ENCODE measurements around the gene HIPK3. TPM values are rescaled to one million over a fixed set of nuclear protein-coding genes. Genes with fewer than 3 reads are reported as not detected.

HIPK3 gene
- total and polyA plus RNA-seq, 2 donors (not counting 3 experiments of a cell fraction or from before 2014, with no cell fraction given) = 13.3 to 36.1 TPM

DNA sequence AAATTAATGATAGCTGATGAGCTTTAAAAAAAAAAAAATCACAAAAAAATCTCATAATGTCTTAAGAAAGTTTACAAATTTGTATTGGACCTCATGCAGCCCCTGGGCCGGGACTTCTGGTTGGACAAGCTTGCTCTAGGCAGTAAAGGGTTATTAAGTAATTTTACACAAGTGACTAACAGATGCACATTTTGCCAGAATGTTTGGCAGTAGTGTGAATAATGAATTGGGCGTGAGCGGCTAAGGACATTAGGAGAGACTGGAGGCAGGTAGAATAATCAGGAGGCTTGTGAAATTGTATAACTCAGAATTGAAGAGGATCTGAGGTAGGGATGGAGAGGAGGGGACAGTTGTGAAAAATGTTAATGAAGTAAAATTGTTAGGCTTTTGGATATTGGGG lies 77.4 kb downstream of the HIPK3 start:
- no peak overlapping the region for H3K4me3 ChIP-seq (replicated peaks in 1 of 3; ENCODE audit: insufficient read depth in 1 of 3, low read depth in 1 of 3, low read length in 3 of 3)
- DNase-seq (ENCODE audit: low read depth, low spot score) = no peak
- no peak overlapping the region for H3K27ac ChIP-seq (ENCODE audit: insufficient read depth, low read depth, low read length)
- no peaks in the 10 kb centered on the region for H3K9me1 ChIP-seq (replicated peaks; ENCODE audit: control insufficient read depth, extremely low read depth, insufficient read depth, low read length)
- dilution Hi-C loops (cut with MboI; ENCODE audit: extremely low pct_ligation_motif_present, low sequenced_read_pairs) = no loop called here
- CTCF ChIA-PET = no interaction called here
- H4K20me1 ChIP-seq (replicated peaks; ENCODE audit: control insufficient read depth, extremely low read depth, insufficient read depth, low read length) = no peaks in the 10 kb centered on the region
- TF ChIP-seq POLR2A (IDR thresholded peaks at IDR 0.05; ENCODE audit: low read depth, low read length) (no peak), MYC (IDR thresholded peaks at IDR 0.05; ENCODE audit: low read depth, low read length) (no peak), JUN (IDR thresholded peaks at IDR 0.05; ENCODE audit: borderline replicate concordance, insufficient read depth, insufficient read length, low read depth) (no peak), EZH2 (IDR thresholded peaks at IDR 0.05; ENCODE audit: borderline replicate concordance, low read depth, low read length, severe bottlenecking) (no peak), POLR2AphosphoS5 (IDR thresholded peaks at IDR 0.05; ENCODE audit: insufficient read depth, low read depth, low read length) (no peak), GATA2 (IDR thresholded peaks at IDR 0.05; ENCODE audit: insufficient read depth, insufficient read length, low read depth, low read length) (no peak)
- no peak overlapping the region for H3K9ac ChIP-seq (replicated peaks; ENCODE audit: extremely low read depth, insufficient read depth, low read length)
- intact Hi-C loops (cut with micrococcal nuclease) = no loop called here
- no TSS peak for BruUV-seq (replicated peaks)
- no peak for FAIRE-seq
- H3K4me1 ChIP-seq (ENCODE audit: control insufficient read depth, extremely low read depth, insufficient read depth, low read length) = no peaks in the 10 kb centered on the region
- POLR2A ChIA-PET = no interaction called here
- no peaks in the 10 kb centered on the region for H3K27me3 ChIP-seq (ENCODE audit: control insufficient read depth in 2 of 2, insufficient read depth in 2 of 2, low read length in 2 of 2)
- no peak overlapping the region for H2AFZ ChIP-seq (ENCODE audit: low read depth, low read length)
- H3K4me2 ChIP-seq (ENCODE audit: insufficient read depth, low read length) = no peak overlapping the region
- H3K36me3 ChIP-seq (ENCODE audit: control insufficient read depth in 2 of 2, extremely low read depth in 1 of 2, insufficient read depth in 2 of 2, low read length in 2 of 2) = peaks cover 0 to 2% of the 10 kb centered on the region in 2 experiments
- H3K79me2 ChIP-seq (ENCODE audit: control insufficient read depth, insufficient read depth, low read length) = peaks cover 24% of the 10 kb centered on the region
- no peaks in the 10 kb centered on the region for H3K9me3 ChIP-seq (replicated peaks; ENCODE audit: control insufficient read depth, insufficient read depth, low read length)

DNA sequence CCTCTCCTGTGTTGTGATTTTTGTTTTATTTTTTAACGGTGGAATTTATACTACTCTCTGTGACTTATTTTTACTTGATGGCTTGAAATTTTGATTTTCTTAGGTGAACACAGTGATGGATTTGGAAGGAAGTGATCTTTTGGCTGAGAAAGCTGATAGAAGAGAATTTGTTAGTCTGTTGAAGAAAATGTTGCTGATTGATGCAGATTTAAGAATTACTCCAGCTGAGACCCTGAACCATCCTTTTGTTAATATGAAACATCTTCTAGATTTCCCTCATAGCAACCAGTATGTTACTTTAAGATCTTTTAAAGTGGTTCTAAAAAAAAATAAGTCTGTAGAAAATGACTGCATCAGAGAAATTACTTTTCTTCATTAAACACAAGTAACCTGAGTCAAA lies 82.1 kb downstream of the HIPK3 start:
- POLR2A ChIA-PET = no interaction called here
- CTCF ChIA-PET = no interaction called here
- no peak overlapping the region for H3K27ac ChIP-seq (ENCODE audit: insufficient read depth, low read depth, low read length)
- H3K79me2 ChIP-seq (ENCODE audit: control insufficient read depth, insufficient read depth, low read length) = peaks cover 10% of the 10 kb centered on the region
- no peak overlapping the region for H3K9ac ChIP-seq (replicated peaks; ENCODE audit: extremely low read depth, insufficient read depth, low read length)
- dilution Hi-C loops (cut with MboI; ENCODE audit: extremely low pct_ligation_motif_present, low sequenced_read_pairs) (no loop called here), intact Hi-C loops (cut with micrococcal nuclease) (no loop called here)
- H3K4me1 ChIP-seq (ENCODE audit: control insufficient read depth, extremely low read depth, insufficient read depth, low read length) = no peaks in the 10 kb centered on the region
- BruUV-seq (replicated peaks) = no TSS peak
- FAIRE-seq = no peak
- no peak overlapping the region for H3K4me2 ChIP-seq (ENCODE audit: insufficient read depth, low read length)
- TF ChIP-seq FOS (IDR thresholded peaks at IDR 0.05; ENCODE audit: borderline replicate concordance, insufficient read depth, low read length) = no peak
- no peak for TF ChIP-seq JUN (IDR thresholded peaks at IDR 0.05; ENCODE audit: borderline replicate concordance, insufficient read depth, insufficient read length, low read depth)
- no peak for TF ChIP-seq POLR2AphosphoS5 (IDR thresholded peaks at IDR 0.05; ENCODE audit: insufficient read depth, low read depth, low read length)
- no peak for TF ChIP-seq POLR2A (IDR thresholded peaks at IDR 0.05; ENCODE audit: low read depth, low read length)
- no peak for TF ChIP-seq EZH2 (IDR thresholded peaks at IDR 0.05; ENCODE audit: borderline replicate concordance, low read depth, low read length, severe bottlenecking)
- TF ChIP-seq, protein P1, sequence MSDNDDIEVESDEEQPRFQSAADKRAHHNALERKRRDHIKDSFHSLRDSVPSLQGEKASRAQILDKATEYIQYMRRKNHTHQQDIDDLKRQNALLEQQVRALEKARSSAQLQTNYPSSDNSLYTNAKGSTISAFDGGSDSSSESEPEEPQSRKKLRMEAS (IDR thresholded peaks at IDR 0.05; ENCODE audit: insufficient read depth, insufficient read length) = no peak
- TF ChIP-seq GATA2 (IDR thresholded peaks at IDR 0.05; ENCODE audit: insufficient read depth, insufficient read length, low read depth, low read length) = no peak
- TF ChIP-seq MYC (IDR thresholded peaks at IDR 0.05; ENCODE audit: low read depth, low read length) = no peak
- TF ChIP-seq, protein P2, sequence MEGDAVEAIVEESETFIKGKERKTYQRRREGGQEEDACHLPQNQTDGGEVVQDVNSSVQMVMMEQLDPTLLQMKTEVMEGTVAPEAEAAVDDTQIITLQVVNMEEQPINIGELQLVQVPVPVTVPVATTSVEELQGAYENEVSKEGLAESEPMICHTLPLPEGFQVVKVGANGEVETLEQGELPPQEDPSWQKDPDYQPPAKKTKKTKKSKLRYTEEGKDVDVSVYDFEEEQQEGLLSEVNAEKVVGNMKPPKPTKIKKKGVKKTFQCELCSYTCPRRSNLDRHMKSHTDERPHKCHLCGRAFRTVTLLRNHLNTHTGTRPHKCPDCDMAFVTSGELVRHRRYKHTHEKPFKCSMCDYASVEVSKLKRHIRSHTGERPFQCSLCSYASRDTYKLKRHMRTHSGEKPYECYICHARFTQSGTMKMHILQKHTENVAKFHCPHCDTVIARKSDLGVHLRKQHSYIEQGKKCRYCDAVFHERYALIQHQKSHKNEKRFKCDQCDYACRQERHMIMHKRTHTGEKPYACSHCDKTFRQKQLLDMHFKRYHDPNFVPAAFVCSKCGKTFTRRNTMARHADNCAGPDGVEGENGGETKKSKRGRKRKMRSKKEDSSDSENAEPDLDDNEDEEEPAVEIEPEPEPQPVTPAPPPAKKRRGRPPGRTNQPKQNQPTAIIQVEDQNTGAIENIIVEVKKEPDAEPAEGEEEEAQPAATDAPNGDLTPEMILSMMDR (IDR thresholded peaks at IDR 0.05; ENCODE audit: extremely low read depth in 1 of 2, insufficient read depth in 1 of 2, low read depth in 1 of 2, low read length in 2 of 2) = no peak
- H2AFZ ChIP-seq (ENCODE audit: low read depth, low read length) = no peak overlapping the region
- H3K4me3 ChIP-seq (replicated peaks in 1 of 3; ENCODE audit: insufficient read depth in 1 of 3, low read depth in 1 of 3, low read length in 3 of 3) = no peak overlapping the region
- H4K20me1 ChIP-seq (replicated peaks; ENCODE audit: control insufficient read depth, extremely low read depth, insufficient read depth, low read length) = no peaks in the 10 kb centered on the region
- no peaks in the 10 kb centered on the region for H3K9me3 ChIP-seq (replicated peaks; ENCODE audit: control insufficient read depth, insufficient read depth, low read length)
- no peaks in the 10 kb centered on the region for H3K27me3 ChIP-seq (ENCODE audit: control insufficient read depth in 2 of 2, insufficient read depth in 2 of 2, low read length in 2 of 2)
- peaks cover 2 to 4% of the 10 kb centered on the region in 2 experiments for H3K36me3 ChIP-seq (ENCODE audit: control insufficient read depth in 2 of 2, extremely low read depth in 1 of 2, insufficient read depth in 2 of 2, low read length in 2 of 2)
- H3K9me1 ChIP-seq (replicated peaks; ENCODE audit: control insufficient read depth, extremely low read depth, insufficient read depth, low read length) = no peaks in the 10 kb centered on the region
- DNase-seq (ENCODE audit: low read depth, low spot score) = no peak
